ELF-1 (cell line): ENCODE data around the gene HASPIN.

ENCODE experiments used
- DNase-seq: peaks from one replicate; pipeline ENCODE4 v3.0.0-alpha.2; 2016; ENCODE audit warnings: low read depth, low spot score

Gene HASPIN

DNA sequence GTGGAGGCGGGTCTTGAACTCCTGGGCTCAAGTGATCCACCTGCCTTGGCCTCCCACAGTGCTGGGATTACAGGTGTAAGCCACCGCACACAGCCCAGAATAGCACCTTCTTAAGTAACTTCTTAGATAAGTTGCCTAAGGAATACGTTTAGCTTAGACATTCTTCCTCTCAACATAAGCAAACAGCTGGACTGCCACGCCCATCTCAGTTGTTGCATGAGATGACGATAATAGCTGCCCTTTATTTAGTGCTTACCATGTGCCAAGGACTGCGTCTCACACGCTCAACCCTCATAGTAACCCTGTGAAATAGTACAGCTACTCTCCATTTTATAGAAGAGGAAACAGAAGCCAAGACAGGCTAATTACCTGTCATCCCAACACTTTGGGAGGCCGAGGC is 11.8 kb downstream of the HASPIN start:
- DNase-seq = no peak

GRCh38 chr17:3738562-3739295 is 15.0 kb downstream of the HASPIN start:
- DNase-seq = peak; percentile 49

DNA sequence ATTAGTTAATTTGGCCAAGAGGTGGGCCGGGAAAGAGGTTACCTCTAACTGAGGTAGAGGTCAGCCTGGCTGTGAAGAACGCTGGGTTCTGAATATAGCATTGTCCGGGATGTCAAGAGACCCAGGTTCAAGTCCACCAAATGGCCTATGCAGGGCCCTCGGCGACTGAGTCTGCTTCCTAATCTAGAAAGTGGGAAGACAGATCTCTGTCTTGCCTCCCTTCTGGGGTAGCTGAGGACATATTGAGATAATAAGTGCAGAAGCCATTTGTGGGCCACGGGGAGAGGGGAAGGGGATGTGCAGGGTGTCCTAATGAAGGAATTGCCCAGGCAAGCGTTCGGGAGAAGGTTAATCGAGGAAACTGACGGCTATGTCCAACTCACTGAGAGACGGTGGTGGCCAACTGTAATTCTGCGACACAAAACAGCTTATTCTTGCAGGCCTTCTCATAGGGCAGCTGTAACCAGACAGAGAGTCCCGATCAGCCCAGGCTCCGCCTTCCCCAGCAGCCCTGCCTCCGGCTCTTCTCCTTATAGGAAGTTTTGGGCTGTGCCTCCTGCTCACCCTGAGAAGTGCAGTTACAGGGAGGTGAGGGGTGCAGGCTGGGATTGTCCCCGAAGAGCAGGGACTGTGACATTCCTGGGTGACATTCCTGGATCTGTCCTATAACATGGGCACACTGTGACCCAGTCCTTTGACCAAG is 15.9 kb downstream of the HASPIN start:
- DNase-seq = peak; percentile 16

DNA sequence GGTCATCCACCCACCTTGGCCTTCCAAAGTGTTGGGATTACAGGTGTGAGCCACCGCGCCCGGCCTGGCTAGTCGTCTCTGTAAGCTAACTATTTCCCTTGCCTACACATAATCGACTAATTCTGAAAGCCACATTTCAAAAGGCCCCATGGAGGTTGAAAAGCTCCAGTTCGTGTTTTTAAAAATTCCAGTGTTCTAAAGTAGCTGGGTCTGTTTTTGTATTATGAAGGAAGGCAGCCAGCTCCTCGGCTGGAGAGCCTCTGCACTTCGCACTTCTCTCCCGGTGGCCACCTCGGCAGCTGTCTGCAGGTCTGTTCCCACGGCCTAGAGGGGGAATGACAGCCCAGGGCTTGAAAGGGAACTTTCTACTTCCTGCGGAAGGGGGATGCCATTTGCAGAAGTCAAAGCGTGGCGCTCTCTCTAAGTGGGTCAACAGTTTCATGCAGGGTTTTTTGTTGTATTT is 16.9 kb downstream of the HASPIN start:
- DNase-seq = no peak

DNA sequence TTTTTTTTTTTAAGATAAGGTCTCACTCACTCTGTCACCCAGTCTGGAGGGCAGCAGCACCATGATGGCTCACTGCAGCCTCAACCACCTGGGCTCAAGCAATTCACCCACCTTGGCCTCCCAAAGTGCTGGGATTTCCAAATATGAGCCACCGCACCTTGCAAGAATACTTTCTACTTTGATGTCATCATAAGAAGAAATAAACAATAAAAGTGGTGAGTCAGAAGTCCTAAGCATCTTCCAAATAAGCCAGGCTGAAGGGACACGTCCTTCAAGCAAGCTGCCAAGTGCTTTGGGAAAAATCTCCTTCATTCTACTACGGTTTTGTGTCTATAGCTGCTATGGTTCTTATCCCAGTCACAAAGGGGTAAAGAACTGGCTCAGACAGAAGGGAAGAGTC is 20.3 kb downstream of the HASPIN start:
- no peak for DNase-seq

DNA sequence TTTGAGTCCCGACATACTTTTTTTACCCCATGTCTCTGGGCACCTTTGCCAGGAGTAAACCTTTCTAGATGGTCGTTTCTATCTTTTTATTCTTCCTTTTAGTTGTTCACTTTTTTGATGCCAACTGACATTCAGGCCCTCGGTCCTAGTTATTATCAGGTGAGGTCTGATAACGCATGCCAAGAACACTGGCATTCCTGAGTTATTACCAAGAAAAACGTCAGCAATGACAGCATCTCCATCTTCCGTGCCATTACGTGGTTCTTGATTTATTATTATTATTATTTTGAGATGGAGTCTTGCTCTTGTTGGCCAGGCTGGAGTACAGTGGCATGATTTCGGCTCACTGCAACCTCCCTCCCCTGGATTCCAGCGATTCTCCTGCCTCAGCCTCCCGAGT is 21.4 kb downstream of the HASPIN start:
- no peak for DNase-seq

- DNase-seq = no peak
Observed at GRCh38 chr17:3747805-3748204, 24.1 kb downstream of the HASPIN start.

GRCh38 chr17:3748576-3748975 is 24.9 kb downstream of the HASPIN start:
- DNase-seq = no peak

GRCh38 chr17:3750296-3750695 is 26.6 kb downstream of the HASPIN start:
- no peak for DNase-seq

GRCh38 chr17:3750926-3751325 is 27.2 kb downstream of the HASPIN start:
- DNase-seq = no peak

DNA sequence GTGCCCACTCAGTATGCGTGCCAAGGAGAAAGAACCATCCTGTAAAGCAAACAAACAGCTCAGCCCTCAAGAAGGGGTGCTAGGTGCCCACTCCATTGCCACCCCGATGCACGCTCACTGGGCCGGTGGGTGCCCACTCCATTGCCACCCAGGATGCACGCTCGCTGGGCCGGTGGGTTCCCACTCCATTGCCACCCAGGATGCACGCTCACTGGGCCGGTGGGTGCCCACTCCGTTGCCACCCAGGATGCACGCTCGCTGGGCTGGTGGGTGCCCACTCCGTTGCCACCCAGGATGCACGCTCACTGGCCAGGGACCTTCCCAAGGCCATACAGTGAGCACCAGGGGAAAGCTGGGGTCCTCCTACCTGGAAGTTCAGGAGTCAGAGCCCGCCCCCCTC is 28.1 kb downstream of the HASPIN start:
- DNase-seq = no peak

DNA sequence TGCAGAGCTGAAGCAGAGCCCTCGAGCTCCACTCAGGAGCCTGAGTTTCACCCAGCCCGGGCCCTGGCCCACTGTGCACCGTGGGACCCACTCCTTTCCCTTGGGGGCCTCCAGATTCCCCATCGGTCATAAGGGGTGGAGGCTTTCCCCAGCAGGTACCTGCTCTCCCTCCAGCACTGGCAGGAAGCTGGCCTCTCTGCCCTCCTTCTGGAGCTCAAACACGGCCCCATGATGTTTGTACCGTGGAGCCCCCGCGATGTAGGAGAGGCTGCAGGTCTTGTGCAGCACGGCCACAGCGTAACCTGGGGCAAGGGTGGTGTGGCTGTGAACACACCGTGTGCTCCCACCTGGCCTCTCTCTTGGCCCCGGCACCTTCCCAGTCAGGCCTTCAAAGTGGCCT is 29.9 kb downstream of the HASPIN start:
- no peak for DNase-seq

DNA sequence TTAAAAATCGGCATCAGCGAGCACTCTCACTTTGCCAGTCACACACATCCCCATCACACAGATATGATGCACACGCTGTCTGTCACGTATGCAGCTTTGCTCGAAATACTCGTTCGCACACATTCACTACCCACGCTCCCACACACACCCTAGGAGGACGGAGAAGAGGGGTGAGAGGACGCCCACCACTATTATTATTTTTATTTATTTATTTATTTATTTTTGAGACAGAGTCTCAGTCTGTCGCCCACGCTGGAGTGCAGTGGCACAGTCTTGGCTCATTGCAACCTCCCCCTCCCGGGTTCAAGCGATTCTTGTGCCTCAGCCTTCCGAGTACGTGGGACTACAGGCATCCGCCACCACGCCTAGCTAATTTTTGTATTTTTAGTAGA is 30.4 kb downstream of the HASPIN start:
- no peak for DNase-seq

DNA sequence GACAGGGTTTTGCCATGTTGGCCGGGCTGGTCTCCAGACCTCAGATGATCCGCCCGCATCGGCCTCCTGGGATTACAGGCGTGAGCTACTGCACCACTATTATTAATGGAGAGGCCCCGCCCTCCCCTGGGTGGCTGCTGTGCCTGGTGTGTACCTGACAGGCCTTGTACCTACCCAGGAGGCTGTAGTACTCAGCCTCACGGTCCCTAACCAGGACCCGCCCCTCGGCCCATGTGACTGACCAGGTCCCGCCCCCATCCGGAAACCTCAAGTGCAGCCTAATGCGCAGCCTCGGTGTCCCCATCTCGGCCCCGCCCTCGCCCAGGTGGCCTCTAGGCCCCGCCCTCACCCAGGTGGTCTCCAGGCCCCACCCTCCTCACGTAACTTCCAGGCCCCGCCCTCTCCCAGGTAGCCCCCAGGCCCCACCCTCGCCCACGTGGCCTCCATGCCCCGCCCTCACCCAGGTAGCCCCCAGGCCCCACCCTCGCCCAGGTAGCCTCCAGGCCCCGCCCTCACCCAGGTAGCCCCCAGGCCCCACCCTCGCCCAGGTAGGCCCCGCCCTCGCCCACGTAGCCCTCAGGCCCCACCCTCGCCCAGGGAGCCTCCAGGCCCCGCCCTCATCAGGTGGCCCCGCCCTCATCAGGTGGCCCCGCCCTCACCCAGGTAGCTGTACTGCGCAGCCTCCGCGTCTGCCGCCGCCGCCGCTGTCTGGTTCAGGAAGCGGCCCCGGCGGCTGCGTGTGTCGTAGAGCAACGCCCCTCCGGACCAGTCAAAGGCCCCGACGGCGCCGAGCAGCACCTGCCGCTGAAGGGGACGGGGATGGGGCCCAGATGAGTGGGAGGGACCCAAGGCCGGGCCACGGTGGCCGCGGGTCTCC is 31.0 kb downstream of the HASPIN start:
- DNase-seq = peak; percentile 96

DNA sequence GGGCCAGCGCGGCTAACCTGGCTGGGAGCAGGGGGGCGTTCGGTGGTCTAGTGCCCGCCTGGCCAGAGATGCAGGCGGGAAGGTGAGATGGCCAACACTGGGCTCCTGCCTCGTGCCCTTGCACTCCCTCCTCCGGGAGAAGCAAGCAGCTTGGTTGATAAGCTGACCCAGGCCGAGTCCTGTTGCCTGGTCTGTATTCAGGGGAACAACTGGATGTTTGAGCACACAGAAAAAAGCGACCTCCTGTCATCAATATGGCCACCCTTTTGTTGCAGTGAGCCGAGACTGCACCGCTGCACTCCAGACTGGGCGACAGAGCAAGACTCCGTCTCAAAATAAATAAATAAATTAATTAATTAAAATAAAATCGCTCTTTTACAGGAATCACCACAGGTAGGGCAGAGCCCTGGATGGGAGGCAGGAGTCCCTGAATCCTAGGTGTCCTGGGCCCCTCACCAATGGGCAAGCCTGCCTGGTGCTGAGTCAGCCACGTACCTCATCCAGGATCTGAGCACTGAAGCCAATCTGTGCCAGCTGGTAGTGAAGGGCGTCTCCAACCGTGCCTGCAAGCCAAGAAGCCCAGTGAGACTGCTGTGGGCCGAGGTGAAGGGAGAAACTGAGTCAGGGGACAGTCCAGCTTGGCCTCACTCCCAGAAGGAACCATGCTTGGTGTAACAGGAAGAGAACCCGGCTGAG is 31.8 kb downstream of the HASPIN start:
- DNase-seq = no peak

DNA sequence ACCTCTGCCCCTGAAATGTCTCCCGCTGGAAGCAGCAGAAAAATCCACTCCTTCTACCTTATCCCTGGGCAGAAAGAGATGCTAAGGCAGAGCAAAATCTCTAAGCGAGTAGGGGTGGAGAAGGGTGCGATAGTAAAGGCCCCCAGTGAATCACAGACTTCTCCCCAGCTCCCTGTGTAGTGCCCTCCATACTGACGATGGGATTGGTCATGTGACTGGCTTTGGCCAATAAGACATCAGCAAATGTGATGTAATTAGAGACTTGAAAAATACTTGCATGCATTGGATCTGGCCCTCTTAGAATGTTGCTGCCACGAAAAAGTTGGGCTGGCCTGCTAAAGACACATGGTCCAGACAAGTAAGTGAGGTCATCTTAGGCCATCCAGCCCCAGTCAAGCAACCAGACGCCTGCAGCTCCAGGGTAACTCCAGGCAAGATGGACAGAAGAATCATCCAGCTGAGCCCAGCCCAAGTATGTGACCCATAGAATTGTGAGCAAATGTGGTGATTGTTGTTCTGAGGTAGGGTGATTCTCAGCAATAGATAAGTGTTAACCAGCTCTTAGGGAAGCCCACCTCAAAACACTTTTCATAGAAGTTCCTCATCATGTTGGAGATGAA is 36.0 kb downstream of the HASPIN start:
- no peak for DNase-seq

DNA sequence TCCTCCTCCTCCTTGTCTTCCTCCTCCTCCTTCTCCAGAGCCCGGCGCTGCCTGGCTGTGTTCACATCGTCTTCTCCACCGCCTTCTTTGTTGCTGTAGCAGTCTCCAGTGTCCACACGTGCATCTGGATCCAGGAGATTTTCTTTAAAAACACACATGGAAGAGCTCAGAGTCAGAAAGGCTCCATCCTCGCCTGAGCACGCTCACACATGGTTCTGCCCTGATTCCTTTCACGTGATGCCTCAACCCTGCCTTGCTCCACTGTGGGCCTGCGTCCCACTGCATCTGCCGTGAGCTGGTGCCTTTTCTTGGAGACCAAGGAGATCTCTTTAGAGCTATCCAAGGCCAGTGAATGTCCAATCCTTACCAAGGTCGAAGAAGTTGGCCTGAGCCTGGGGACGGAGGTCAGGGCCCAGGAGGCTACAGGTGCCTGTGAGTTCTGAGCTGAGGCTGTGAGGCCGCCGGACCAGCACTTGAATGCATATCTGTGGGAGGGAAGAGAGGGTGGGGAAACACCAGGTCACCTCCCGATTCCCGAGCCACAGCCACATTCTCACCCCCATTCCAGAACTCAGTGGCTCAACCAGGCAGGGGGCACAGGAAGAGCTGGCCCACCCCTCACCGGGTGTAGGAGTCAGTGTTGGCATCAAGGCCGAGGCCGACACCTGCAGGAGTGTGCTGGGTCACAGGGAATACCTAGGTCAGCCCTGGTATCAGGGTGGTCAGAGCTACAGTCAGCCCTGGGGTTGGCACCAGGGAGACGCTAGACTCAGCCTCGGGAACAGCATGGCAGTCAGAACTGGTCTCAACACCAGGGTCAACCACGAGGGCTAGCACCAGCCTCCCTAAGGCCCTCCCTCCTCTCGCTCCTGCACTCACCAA is 37.6 kb downstream of the HASPIN start:
- no peak for DNase-seq

- DNase-seq = no peak
Observed at GRCh38 chr17:3761918-3762380, 38.2 kb downstream of the HASPIN start.

DNA sequence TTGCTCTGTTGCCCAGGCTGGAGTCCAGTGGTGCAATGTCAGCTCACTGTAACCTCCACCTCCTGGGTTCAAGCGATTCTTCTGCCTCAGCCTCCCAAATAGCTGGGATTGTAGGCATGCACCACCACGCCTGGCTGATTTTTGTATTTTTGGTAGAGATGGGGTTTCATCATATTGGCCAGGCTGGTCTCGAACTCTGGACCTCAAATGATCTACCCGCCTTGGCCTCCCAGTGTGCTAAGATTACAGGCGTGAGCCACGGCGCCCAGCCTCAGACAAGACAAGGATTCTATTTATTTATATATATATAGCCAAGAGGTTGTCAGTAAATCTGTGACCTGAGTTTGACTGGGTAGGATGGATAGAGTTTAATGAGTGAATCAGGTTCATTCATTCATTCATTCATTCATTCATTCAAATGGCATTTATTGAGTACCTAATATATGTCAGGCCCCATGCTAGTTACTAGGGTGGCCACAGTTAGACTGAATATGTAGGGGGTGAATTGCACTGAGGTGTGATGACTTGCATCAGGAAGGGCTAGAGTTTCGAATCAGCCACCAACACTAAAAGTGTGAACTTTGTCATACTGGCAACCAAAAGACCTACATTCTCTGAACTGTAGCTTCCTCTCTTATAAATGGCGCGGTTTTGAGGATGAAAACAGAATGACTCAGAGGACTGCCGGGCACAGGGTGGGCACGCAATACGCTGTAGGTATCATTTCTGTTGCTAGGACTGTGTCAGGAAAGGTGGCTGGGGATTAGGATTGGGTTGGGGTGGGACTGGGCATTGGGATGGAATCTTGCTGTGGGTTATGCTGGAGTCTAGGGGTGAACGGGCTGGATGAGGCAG is 39.4 kb downstream of the HASPIN start:
- DNase-seq = no peak
